Thyroid gland (tissue), 4 donors: ENCODE measurements around the gene TNS2.

Source experiments
- CTCF ChIP-seq, 6 experiments: fragments of 200-600 bp in 3 of 6; fragments of 450-650 bp in 3 of 6; sonication (generic) in 3 of 6; IDR thresholded peaks; one replicate each; pipeline ENCODE4 v1.5.1; 2016 to 2019; ENCODE audit warnings: antibody characterized with exemption in 6 of 6, mild to moderate bottlenecking in 2 of 6, inconsistent platforms in 1 of 6, moderate library complexity in 1 of 6
- POLR2A ChIP-seq, 2 donors: fragments of 450-650 bp; IDR thresholded peaks; one replicate each; pipeline ENCODE4 v1.6.1; 2017; ENCODE audit warnings: antibody characterized with exemption in 2 of 2, mild to moderate bottlenecking in 2 of 2, moderate library complexity in 1 of 2

DNA sequence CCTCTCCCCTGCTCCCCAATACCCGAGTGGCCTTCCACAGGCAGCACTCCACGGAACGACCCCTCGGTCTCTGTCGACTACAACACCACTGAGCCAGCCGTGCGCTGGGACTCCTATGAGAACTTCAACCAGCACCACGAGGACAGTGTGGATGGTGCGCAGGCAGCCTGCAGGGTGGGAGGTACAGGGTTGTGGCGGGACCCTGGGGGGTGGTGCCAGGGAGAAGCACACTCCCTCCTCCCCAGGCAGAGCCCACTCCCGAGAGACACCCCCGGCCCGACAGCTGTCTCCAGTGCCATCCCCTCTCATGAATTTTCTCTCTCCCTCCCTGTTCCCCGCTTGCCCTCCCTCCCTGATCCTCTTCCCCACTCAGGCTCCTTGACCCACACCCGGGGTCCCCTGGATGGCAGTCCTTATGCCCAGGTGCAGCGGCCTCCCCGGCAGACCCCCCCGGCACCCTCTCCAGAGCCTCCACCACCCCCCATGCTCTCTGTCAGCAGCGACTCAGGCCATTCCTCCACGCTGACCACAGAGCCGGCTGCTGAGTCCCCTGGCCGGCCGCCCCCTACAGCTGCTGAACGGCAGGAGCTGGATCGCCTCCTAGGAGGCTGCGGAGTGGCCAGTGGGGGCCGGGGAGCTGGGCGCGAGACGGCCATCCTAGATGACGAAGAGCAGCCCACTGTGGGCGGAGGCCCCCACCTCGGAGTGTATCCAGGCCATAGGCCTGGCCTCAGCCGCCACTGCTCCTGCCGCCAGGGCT lies 9.0 kb downstream of the TNS2 start:
- no peak for TF ChIP-seq CTCF (IDR thresholded peaks at IDR 0.05)
- TF ChIP-seq POLR2A (IDR thresholded peaks at IDR 0.05): no peak
